HEK293 (cell line): ENCODE measurements around the gene VPS11.

Experiments used
- CTCF ChIA-PET: fragments of 350-600 bp; formaldehyde crosslinking; extraction: SDS; loops from one replicate; lab custom pipeline; 2021; ENCODE audit warnings: antibody characterized with exemption; lab: Yijun Ruan, JAX
- POLR2A ChIA-PET: fragments of 300-600 bp; formaldehyde crosslinking; extraction: SDS; loops from one replicate; lab custom pipeline; 2020; ENCODE audit warnings: antibody characterized with exemption, inconsistent platforms; lab: Yijun Ruan, JAX
- H3K27ac ChIP-seq: fragments of 200-500 bp; sonication (Bioruptor generic); 2 replicates; pipeline ENCODE4 v1.5.1; 2014; ENCODE audit warnings: low read depth, low read length, control low read depth, inconsistent platforms; ENCODE audit errors: extremely low read depth
- H3K36me3 ChIP-seq, 2 experiments: fragments of 200-500 bp in 1 of 2; sonication (Bioruptor generic) in 1 of 2; 1 replicate in 1 of 2; 2 replicates in 1 of 2; pipeline ENCODE4 v1.5.1; 2014 to 2017; ENCODE audit warnings: inconsistent platforms in 2 of 2, low read length in 2 of 2; ENCODE audit not compliant: control insufficient read depth in 2 of 2, insufficient read depth in 1 of 2
- H3K4me1 ChIP-seq: fragments of 200-500 bp; sonication (Bioruptor generic); 2 replicates; pipeline ENCODE4 v1.5.1; 2014; ENCODE audit warnings: mild to moderate bottlenecking, low read length, inconsistent platforms; ENCODE audit not compliant: control insufficient read depth, insufficient read depth
- H3K4me3 ChIP-seq: 2 replicates; pipeline ENCODE4 v1.5.1; 2011; ENCODE audit warnings: low read depth, mild to moderate bottlenecking, control low read depth, low read length, moderate library complexity
- H3K9me3 ChIP-seq: fragments of 200-500 bp; sonication (Bioruptor generic); 2 replicates; pipeline ENCODE4 v1.5.1; 2014; ENCODE audit warnings: low read depth, low read length, inconsistent platforms; ENCODE audit not compliant: control insufficient read depth, insufficient read depth
- EGR2 ChIP-seq: fragments of 450-650 bp; formaldehyde crosslinking; IDR thresholded peaks from 2 replicates; pipeline ENCODE4 v1.5.1; 2016; ENCODE audit warnings: low read depth, missing biosample characterization, missing genetic modification characterization
- PRDM4 ChIP-seq: fragments of 450-650 bp; formaldehyde crosslinking; IDR thresholded peaks from 2 replicates; pipeline ENCODE4 v1.5.1; 2017; ENCODE audit warnings: missing biosample characterization, missing genetic modification characterization
- SETDB1 ChIP-seq: IDR thresholded peaks from one replicate; pipeline ENCODE4 v1.6.1; 2017; ENCODE audit warnings: mild to moderate bottlenecking, low read length, moderate library complexity, mixed read lengths; ENCODE audit not compliant: insufficient read length
- SP2 ChIP-seq: fragments of 450-650 bp; formaldehyde crosslinking; IDR thresholded peaks from 2 replicates; pipeline ENCODE4 v1.5.1; 2016; ENCODE audit warnings: missing biosample characterization, missing genetic modification characterization
- ZBTB6 ChIP-seq: fragments of 450-650 bp; formaldehyde crosslinking; IDR thresholded peaks from 2 replicates; pipeline ENCODE4 v1.5.1; 2017; ENCODE audit warnings: missing biosample characterization, missing genetic modification characterization
- ZFP41 ChIP-seq: fragments of 450-650 bp; formaldehyde crosslinking; IDR thresholded peaks from 2 replicates; pipeline ENCODE4 v1.5.1; 2016; ENCODE audit warnings: missing biosample characterization, missing genetic modification characterization, borderline replicate concordance
- ZNF121 ChIP-seq: fragments of 450-650 bp; formaldehyde crosslinking; IDR thresholded peaks from 2 replicates; pipeline ENCODE4 v1.5.1; 2016; ENCODE audit warnings: missing biosample characterization, missing genetic modification characterization
- ZNF175 ChIP-seq: fragments of 450-650 bp; formaldehyde crosslinking; IDR thresholded peaks from 2 replicates; pipeline ENCODE4 v1.5.1; 2016; ENCODE audit warnings: missing biosample characterization, missing genetic modification characterization
- ZNF561 ChIP-seq: fragments of 450-650 bp; IDR thresholded peaks from 2 replicates; pipeline ENCODE4 v1.5.1; 2018; ENCODE audit warnings: missing biosample characterization, missing genetic modification characterization, borderline replicate concordance
- ZNF830 ChIP-seq: fragments of 450-650 bp; IDR thresholded peaks from 2 replicates; pipeline ENCODE4 v1.5.0; 2018; ENCODE audit warnings: missing biosample characterization, missing genetic modification characterization, low read depth, mild to moderate bottlenecking, moderate library complexity
- TF ChIP-seq, protein P1 (sequence below): fragments of 450-650 bp; formaldehyde crosslinking; IDR thresholded peaks from 2 replicates; pipeline ENCODE4 v1.5.1; 2016; ENCODE audit warnings: missing biosample characterization, missing genetic modification characterization
- TF ChIP-seq, protein P2 (sequence below): fragments of 450-650 bp; formaldehyde crosslinking; IDR thresholded peaks from 2 replicates; pipeline ENCODE4 v1.5.1; 2016; ENCODE audit warnings: missing biosample characterization, missing genetic modification characterization
- TF ChIP-seq, protein P3 (sequence below): fragments of 450-650 bp; formaldehyde crosslinking; IDR thresholded peaks from 2 replicates; pipeline ENCODE4 v1.5.1; 2016; ENCODE audit warnings: missing biosample characterization, missing genetic modification characterization

Gene VPS11

DNA sequence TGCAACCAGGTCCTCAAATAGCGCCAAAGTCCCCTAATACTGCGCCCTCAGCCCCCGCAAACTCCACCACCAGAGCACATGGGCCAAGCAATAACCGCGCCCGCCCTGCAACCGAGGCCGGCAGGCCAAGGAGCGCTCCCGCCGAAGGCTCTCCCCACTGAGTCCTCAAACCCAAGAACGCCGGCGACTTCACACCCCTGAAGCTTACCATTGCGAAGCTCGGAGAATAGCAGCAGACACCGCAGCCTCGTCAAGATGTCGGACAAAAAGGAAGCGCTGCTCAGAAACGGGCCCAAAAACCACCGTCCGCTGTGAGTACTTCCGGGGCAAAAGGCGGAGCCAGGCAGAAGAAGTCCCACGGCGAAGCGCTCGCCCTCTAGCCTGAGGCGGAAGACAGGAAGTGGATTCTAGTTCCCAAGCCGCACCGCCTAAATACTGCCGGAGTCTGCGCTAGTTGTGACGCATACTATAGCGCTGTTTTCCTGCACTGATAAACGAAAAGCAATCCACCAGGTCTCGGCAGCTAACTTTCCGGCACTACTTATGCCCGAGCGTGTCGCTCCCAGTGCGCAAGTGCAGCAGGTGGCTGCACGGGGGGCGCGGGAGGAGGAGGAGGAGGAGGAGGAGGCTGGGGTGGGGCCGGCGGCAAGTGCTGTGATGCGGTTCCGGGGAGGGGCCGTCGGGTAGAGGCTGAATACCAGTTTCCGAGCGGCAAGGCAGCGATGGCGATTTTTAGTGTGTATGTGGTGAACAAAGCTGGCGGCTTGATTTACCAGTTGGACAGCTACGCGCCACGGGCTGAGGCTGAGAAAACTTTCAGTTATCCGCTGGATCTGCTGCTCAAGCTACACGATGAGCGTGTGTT, 49.3 kb upstream of the VPS11 start, which contains the start of the genes RPS25 and TRAPPC4 (continued):
- peak; percentile 91 for TF ChIP-seq SP2 (tag by site-specific recombination)
- no peak for TF ChIP-seq ZNF830 (tag by site-specific recombination)

DNA sequence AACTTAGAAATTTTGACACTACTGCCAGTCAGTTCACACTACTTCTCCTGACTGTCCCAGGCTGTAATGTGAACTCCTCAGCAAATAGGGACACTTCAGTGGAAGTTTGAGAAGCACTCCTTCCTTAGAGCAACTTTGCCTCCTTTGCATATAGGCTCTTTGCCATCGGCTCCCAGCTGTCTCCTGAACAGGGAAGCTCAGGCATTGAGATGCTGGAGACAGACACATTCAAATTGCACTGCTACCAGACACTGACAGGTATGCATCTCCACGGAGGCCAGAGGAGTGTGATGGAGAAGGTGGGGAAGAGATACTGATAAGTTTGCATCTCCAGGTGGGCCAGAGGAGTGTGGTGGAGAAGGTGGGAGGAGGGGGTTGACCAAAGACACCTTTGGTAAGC, 47.6 kb upstream of the VPS11 start:
- Histone ChIP-seq H3K9me3 (no peaks in the 10 kb centered on the region), H3K36me3 (peaks cover 9 to 70% of the 10 kb centered on the region in 2 experiments; a peak in 2 of 3 replicates)
- POLR2A ChIA-PET = interaction anchor here (1.0 to 2.5 kb wide), 3 partner anchors 47 to 75 kb away, joined by 3 to 13 read pairs (median 7); partner anchors contain the start of genes HMBS and VPS11
- TF ChIP-seq ZBTB6 = peak; percentile 95
- 0 out of 2 replicates have a peak, but pooled peaks have one; percentile 23 for TF ChIP-seq EGR2 (tag by site-specific recombination)
- TF ChIP-seq, protein P1, sequence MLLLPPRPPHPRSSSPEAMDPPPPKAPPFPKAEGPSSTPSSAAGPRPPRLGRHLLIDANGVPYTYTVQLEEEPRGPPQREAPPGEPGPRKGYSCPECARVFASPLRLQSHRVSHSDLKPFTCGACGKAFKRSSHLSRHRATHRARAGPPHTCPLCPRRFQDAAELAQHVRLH = no peak
- TF ChIP-seq ZNF121 (tag by site-specific recombination) = no peak
- TF ChIP-seq, protein P2, sequence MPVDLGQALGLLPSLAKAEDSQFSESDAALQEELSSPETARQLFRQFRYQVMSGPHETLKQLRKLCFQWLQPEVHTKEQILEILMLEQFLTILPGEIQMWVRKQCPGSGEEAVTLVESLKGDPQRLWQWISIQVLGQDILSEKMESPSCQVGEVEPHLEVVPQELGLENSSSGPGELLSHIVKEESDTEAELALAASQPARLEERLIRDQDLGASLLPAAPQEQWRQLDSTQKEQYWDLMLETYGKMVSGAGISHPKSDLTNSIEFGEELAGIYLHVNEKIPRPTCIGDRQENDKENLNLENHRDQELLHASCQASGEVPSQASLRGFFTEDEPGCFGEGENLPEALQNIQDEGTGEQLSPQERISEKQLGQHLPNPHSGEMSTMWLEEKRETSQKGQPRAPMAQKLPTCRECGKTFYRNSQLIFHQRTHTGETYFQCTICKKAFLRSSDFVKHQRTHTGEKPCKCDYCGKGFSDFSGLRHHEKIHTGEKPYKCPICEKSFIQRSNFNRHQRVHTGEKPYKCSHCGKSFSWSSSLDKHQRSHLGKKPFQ (tag by site-specific recombination) = peak; percentile 41; the same call in 1 of the 2 replicates
- TF ChIP-seq, all 188 proteins: peak for 3
- Histone ChIP-seq H3K27ac (no peak overlapping the region), H3K4me3 (peak overlapping the region; percentile 63; the same call in 1 of the 2 replicates), H3K4me1 (no peaks in the 10 kb centered on the region)
- CTCF ChIA-PET = interaction anchor here (0.6 to 1.6 kb wide), 2 partner anchors 80 to 82 kb away, joined by 3 read pairs; no protein-coding TSS in a partner anchor

GRCh38 chr11:119021631-119022030, 46.0 kb upstream of the VPS11 start:
- POLR2A ChIA-PET = interaction anchor here (1.0 kb wide), 1 partner anchor 9 kb away, joined by 3 read pairs; the partner anchor contains the start of gene SLC37A4
- CTCF ChIA-PET = no interaction called here
- no peak overlapping the region for H3K27ac ChIP-seq

More at GRCh38 chr11:119021631-119022030, 46.0 kb upstream of the VPS11 start:
- TF ChIP-seq PRDM4 (tag by site-specific recombination) (no peak), ZFP41 (tag by site-specific recombination) (no peak), ZNF175 (no peak), ZNF561 (tag by site-specific recombination) (no peak), SETDB1 (no peak)
- TF ChIP-seq, protein P3, sequence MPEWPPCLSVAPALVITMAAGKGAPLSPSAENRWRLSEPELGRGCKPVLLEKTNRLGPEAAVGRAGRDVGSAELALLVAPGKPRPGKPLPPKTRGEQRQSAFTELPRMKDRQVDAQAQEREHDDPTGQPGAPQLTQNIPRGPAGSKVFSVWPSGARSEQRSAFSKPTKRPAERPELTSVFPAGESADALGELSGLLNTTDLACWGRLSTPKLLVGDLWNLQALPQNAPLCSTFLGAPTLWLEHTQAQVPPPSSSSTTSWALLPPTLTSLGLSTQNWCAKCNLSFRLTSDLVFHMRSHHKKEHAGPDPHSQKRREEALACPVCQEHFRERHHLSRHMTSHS (tag by site-specific recombination) = no peak
- no peaks in the 10 kb centered on the region for H3K4me1 ChIP-seq
- no peak overlapping the region for H3K4me3 ChIP-seq
- H3K36me3 ChIP-seq = peaks cover under 1 to 70% of the 10 kb centered on the region in 2 experiments; a peak in 2 of 3 replicates
- no peaks in the 10 kb centered on the region for H3K9me3 ChIP-seq
